ENCODE data around the gene SMTNL1. TPM values are rescaled to one million over a fixed set of nuclear protein-coding genes. Genes with fewer than 3 reads are reported as not detected.

SMTNL1 gene
- total RNA-seq, 1 experiment from 2014 or later = not detected

- Mint-ChIP-seq H3K4me1 (peaks cover 8 to 21% of the 10 kb centered on the region in 2 experiments), H3K27me3 (ENCODE audit: low read depth) (no peaks in the 10 kb centered on the region), H3K27ac (peak overlapping the region in 1 of 3 experiments; percentile 34; a peak in 1 of 7 replicates), H3K4me3 (no peak overlapping the region), H3K9me3 (no peaks in the 10 kb centered on the region; a peak in 1 of 5 replicates), H3K36me3 (ENCODE audit: insufficient read depth in 1 of 3, low read depth in 3 of 3) (peaks cover 29 to 32% (median 31%) of the 10 kb centered on the region in 3 experiments; a peak in 6 of 7 replicates)
- Histone ChIP-seq H3K4me1 (ENCODE audit: insufficient read depth, low read length) (peaks cover 8% of the 10 kb centered on the region; the same call in 1 of the 2 replicates), H3K23me2 (ENCODE audit: insufficient read length, low read depth, low read length, poor library complexity, severe bottlenecking) (no peaks in the 10 kb centered on the region), H3T11ph (ENCODE audit: low read length) (no peak overlapping the region), H3K79me1 (ENCODE audit: insufficient read depth, low read depth, low read length, poor library complexity, severe bottlenecking) (no peaks in the 10 kb centered on the region), H2BK5ac (ENCODE audit: insufficient read length, low read length) (no peak overlapping the region), H3K27ac (ENCODE audit: insufficient read length, low read depth, low read length) (no peak overlapping the region), H3K23ac (ENCODE audit: insufficient read length, low read depth, low read length) (no peak overlapping the region), H4K5ac (ENCODE audit: insufficient read length, low read depth, low read length) (no peak overlapping the region), H3K9ac (ENCODE audit: extremely low read depth, insufficient read length, low read length) (no peak overlapping the region), H3K79me2 (ENCODE audit: insufficient read depth, low read length) (no peaks in the 10 kb centered on the region), H3K56ac (ENCODE audit: insufficient read length, low read depth, low read length) (no peak overlapping the region), H2BK12ac (ENCODE audit: insufficient read length, low read depth, low read length) (no peak overlapping the region), H2AFZ (ENCODE audit: low read length) (no peak overlapping the region), H4K20me1 (ENCODE audit: control insufficient read depth, insufficient read depth, insufficient read length) (peaks cover 3% of the 10 kb centered on the region), H3K4ac (ENCODE audit: low read depth, low read length) (no peak overlapping the region), H3K9me3 (ENCODE audit: control insufficient read depth, low read depth, low read length) (no peaks in the 10 kb centered on the region), H4K91ac (ENCODE audit: insufficient read length, low read depth, low read length) (no peak overlapping the region), H2AK5ac (ENCODE audit: insufficient read length, low read length) (no peak overlapping the region), H2BK20ac (ENCODE audit: low read depth, low read length, poor library complexity, severe bottlenecking) (no peak overlapping the region), H2BK15ac (ENCODE audit: low read depth, low read length) (no peak overlapping the region), H2BK120ac (ENCODE audit: low read depth, low read length, poor library complexity, severe bottlenecking) (no peak overlapping the region), H3K4me2 (ENCODE audit: insufficient read depth, insufficient read length, low read length) (no peak overlapping the region), H4K8ac (replicated peaks; ENCODE audit: insufficient read length, low read depth, low read length) (no peak overlapping the region), H3K27me3 (ENCODE audit: insufficient read depth, low read length) (no peaks in the 10 kb centered on the region), H3K18ac (ENCODE audit: insufficient read length, low read depth, low read length) (no peak overlapping the region), H3K14ac (ENCODE audit: insufficient read depth, low read length) (no peak overlapping the region; the same call in 1 of the 2 replicates)
- DNase-seq = peak; percentile 83
- no CpG with 5 or more reads among the region's 11 CpGs for WGBS (ENCODE audit: extremely low coverage, insufficient read length, low lambda C conversion rate)
- TF ChIP-seq, protein P1, sequence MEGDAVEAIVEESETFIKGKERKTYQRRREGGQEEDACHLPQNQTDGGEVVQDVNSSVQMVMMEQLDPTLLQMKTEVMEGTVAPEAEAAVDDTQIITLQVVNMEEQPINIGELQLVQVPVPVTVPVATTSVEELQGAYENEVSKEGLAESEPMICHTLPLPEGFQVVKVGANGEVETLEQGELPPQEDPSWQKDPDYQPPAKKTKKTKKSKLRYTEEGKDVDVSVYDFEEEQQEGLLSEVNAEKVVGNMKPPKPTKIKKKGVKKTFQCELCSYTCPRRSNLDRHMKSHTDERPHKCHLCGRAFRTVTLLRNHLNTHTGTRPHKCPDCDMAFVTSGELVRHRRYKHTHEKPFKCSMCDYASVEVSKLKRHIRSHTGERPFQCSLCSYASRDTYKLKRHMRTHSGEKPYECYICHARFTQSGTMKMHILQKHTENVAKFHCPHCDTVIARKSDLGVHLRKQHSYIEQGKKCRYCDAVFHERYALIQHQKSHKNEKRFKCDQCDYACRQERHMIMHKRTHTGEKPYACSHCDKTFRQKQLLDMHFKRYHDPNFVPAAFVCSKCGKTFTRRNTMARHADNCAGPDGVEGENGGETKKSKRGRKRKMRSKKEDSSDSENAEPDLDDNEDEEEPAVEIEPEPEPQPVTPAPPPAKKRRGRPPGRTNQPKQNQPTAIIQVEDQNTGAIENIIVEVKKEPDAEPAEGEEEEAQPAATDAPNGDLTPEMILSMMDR (conservative IDR thresholded peaks at IDR 0.05) = peak; percentile 88
Measured at GRCh38 chr11:57491371-57492061, 45.9 kb upstream of the SMTNL1 start.

Data from H9 (cell line).